CD4-positive, alpha-beta memory T cell (primary cell): Measurements from ENCODE around the gene RAP1GAP2. TPM values are rescaled to one million over a fixed set of nuclear protein-coding genes. Genes with fewer than 3 reads are reported as not detected.

Source experiments
- CTCF ChIA-PET: fragments of 350-600 bp; sonication (Branson Sonifier 250); formaldehyde crosslinking; loops from one replicate; lab custom pipeline; 2021; ENCODE audit warnings: inconsistent platforms; ENCODE audit not compliant: partially characterized antibody; lab: Charles Lee
- POLR2A ChIA-PET: fragments of 350-600 bp; sonication (Branson Sonifier 250); formaldehyde crosslinking; loops from one replicate; lab custom pipeline; 2021; ENCODE audit not compliant: partially characterized antibody; lab: Charles Lee
- DNase-seq, 5 donors: peaks; one replicate each; pipeline versions ENCODE4 v3.0.0 to v3.0.0-alpha.2; 2020 to 2022; ENCODE audit warnings: mixed read lengths in 1 of 5
- H3K27ac ChIP-seq: one replicate; pipeline ENCODE4 v1.7.0; 2013; ENCODE audit warnings: low read depth, low read length
- H3K27me3 ChIP-seq: 2 replicates; pipeline ENCODE4 v1.7.0; 2013; ENCODE audit warnings: mild to moderate bottlenecking, low read length, moderate library complexity; ENCODE audit not compliant: insufficient read depth
- H3K36me3 ChIP-seq: 2 replicates; pipeline ENCODE4 v1.7.0; 2013; ENCODE audit warnings: mild to moderate bottlenecking, low read length, moderate library complexity; ENCODE audit not compliant: insufficient read depth
- H3K4me1 ChIP-seq: 2 replicates; pipeline ENCODE4 v1.7.0; 2013; ENCODE audit warnings: mild to moderate bottlenecking, low read length, moderate library complexity; ENCODE audit not compliant: insufficient read depth
- H3K4me3 ChIP-seq, 2 donors: one replicate each; pipeline ENCODE4 v1.7.0; 2013; ENCODE audit warnings: low read length in 2 of 2, mild to moderate bottlenecking in 1 of 2
- H3K9me3 ChIP-seq, 2 donors: one replicate each; pipeline ENCODE4 v1.7.0; 2013; ENCODE audit warnings: low read length in 2 of 2, control low read depth in 1 of 2; ENCODE audit not compliant: control insufficient read depth in 1 of 2
- H3K27ac Mint-ChIP-seq, 7 donors: one replicate each; pipeline ENCODE4 v1.8.0; 2020 to 2021; ENCODE audit warnings: mixed read lengths in 7 of 7, mild to moderate bottlenecking in 6 of 7, inconsistent platforms in 3 of 7, moderate library complexity in 3 of 7
- H3K27me3 Mint-ChIP-seq, 2 donors: one replicate each; pipeline ENCODE4 v1.8.0; 2020 to 2021; ENCODE audit warnings: mixed read lengths in 2 of 2
- H3K36me3 Mint-ChIP-seq, 2 donors: one replicate each; pipeline ENCODE4 v1.8.0; 2020 to 2021; ENCODE audit warnings: mixed read lengths in 2 of 2, inconsistent platforms in 1 of 2, mild to moderate bottlenecking in 1 of 2
- H3K4me1 Mint-ChIP-seq, 4 donors: one replicate each; pipeline ENCODE4 v1.8.0; 2020 to 2021; ENCODE audit warnings: mixed read lengths in 4 of 4, mild to moderate bottlenecking in 1 of 4
- H3K4me3 Mint-ChIP-seq, 8 donors: one replicate each; pipeline ENCODE4 v1.8.0; 2020 to 2021; ENCODE audit warnings: mixed read lengths in 8 of 8, mild to moderate bottlenecking in 7 of 8, moderate library complexity in 6 of 8, inconsistent platforms in 3 of 8
- H3K9me3 Mint-ChIP-seq, 8 donors: one replicate each; pipeline ENCODE4 v1.8.0; 2020 to 2021; ENCODE audit warnings: mixed read lengths in 8 of 8, mild to moderate bottlenecking in 5 of 8, inconsistent platforms in 3 of 8, moderate library complexity in 1 of 8
- intact Hi-C: fragments of 100-400 bp; cut with micrococcal nuclease; formaldehyde crosslinking; loops from one replicate; pipeline ENCODE4 v1.15.1; 2023
- polyA plus RNA-seq, 2 donors: library from polyadenylated mRNA; unstranded; fragments of 300-500 nt; fragmentation: Illumina TruSeq; gene quantifications; one replicate each; pipeline ENCODE4 v1.2.3, GENCODE V29; 2021
- total RNA-seq, 2 experiments: library from RNA; stranded (reverse); gene quantifications; one replicate each; pipeline ENCODE4 v1.2.3, GENCODE V29; 2021

The RAP1GAP2 gene
- total and polyA plus RNA-seq, 4 experiments from 2014 or later: 0.38 to 9.9 (median 8.0) TPM

DNA sequence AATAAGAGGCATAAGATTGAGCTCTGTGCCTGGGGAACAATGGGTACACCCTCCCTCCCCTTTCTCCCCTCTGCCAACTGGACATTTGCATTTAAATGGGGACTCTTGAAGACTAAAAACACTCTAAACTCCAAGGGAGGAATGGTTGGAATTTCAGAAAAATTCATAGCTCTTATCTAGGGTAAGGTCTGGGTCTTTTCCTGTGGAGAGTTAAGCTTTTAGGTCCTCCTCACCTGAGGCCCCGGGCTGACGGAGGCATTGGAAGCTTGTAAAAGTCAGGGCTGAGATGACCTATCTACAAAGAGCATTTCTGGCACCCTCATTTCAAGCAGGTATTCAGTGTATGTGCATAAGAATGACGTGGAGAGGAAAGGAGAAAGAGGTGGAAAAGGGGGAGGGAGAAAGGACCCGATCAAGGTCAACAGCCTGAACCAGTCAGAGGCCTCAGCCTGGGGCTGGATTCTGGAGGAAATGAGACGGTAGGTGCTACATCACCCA is 78.0 kb downstream of the RAP1GAP2 start:
- Histone ChIP-seq H3K36me3 (no peaks in the 10 kb centered on the region), H3K4me1 (no peaks in the 10 kb centered on the region), H3K9me3 (no peaks in the 10 kb centered on the region), H3K27ac (no peak overlapping the region), H3K27me3 (no peaks in the 10 kb centered on the region), H3K4me3 (no peak overlapping the region)
- CTCF ChIA-PET: interaction anchor here (3.0 kb wide), 1 partner anchor 25 kb away, joined by 12 read pairs; no protein-coding TSS in a partner anchor
- Mint-ChIP-seq H3K4me3 (no peak overlapping the region), H3K27ac (peak overlapping the region in 2 of 7 donors; percentile 18 to 62), H3K36me3 (peaks cover 18 to 21% of the 10 kb centered on the region in 2 donors), H3K9me3 (no peaks in the 10 kb centered on the region), H3K27me3 (no peaks in the 10 kb centered on the region), H3K4me1 (peaks cover 18 to 32% (median 29%) of the 10 kb centered on the region in 4 donors)
- intact Hi-C loops: no loop called here
- POLR2A ChIA-PET: no interaction called here
- DNase-seq: no peak

DNA sequence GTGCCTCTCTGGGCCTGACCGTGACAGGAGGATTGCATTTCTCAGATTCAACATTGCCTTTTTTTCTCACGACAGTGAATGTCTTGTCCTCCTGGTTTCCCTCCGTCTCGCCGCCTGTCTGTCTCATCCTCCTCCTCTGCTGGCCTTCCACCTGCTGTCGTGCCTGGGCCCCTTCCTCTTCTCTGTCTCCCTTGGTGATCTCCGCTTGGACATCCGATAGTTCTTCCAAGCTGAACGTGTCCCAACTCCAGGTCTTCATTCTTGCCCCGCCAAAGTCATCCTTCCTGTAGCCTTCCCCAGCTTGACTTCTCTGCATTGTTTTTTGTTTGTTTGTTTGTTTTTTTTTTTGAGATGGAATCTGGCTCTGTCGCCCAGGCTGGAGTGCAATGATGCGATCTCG is 79.4 kb downstream of the RAP1GAP2 start:
- peaks cover 19 to 21% of the 10 kb centered on the region in 2 donors for H3K36me3 Mint-ChIP-seq
- H3K4me1 ChIP-seq: peaks cover 5% of the 10 kb centered on the region
- no peaks in the 10 kb centered on the region for H3K36me3 ChIP-seq
- ChIA-PET CTCF (interaction anchor here (3.0 kb wide), 1 partner anchor 27 kb away, joined by 12 read pairs; no protein-coding TSS in a partner anchor), POLR2A (no interaction called here)
- no peak overlapping the region for H3K4me3 Mint-ChIP-seq
- no peaks in the 10 kb centered on the region for H3K9me3 ChIP-seq
- no peaks in the 10 kb centered on the region for H3K27me3 Mint-ChIP-seq
- H3K27ac ChIP-seq: no peak overlapping the region
- H3K4me3 ChIP-seq: no peak overlapping the region
- DNase-seq: no peak
- peak overlapping the region in 1 of 7 donors; percentile 50 for H3K27ac Mint-ChIP-seq
- intact Hi-C loops: no loop called here
- H3K4me1 Mint-ChIP-seq: peaks cover 23 to 44% (median 38%) of the 10 kb centered on the region in 4 donors
- H3K9me3 Mint-ChIP-seq: no peaks in the 10 kb centered on the region
- H3K27me3 ChIP-seq: no peaks in the 10 kb centered on the region

DNA sequence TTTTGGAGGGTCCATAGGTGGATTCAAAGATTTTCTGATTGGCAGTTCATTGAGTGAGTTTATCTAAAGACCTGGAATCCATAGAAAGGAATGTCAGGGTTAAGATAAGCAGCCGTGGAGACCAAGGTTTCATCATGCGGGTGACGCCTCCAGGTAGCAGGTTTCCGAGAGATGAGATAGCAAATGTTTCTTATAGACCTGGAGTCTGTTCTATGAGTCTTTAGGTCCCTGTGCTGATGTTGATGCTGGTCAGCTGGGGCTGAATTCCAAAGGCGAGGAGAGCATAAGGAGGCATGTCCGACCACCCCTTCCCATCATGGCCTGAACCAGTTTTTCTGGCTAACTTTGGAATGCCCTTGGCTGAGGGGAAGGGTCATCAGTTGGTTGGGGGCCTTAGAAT is 80.2 kb downstream of the RAP1GAP2 start:
- no peaks in the 10 kb centered on the region for H3K27me3 Mint-ChIP-seq
- peaks cover 21 to 49% (median 41%) of the 10 kb centered on the region in 4 donors for H3K4me1 Mint-ChIP-seq
- Histone ChIP-seq H3K36me3 (no peaks in the 10 kb centered on the region), H3K4me1 (peaks cover 5% of the 10 kb centered on the region), H3K27me3 (no peaks in the 10 kb centered on the region), H3K9me3 (no peaks in the 10 kb centered on the region), H3K4me3 (no peak overlapping the region), H3K27ac (no peak overlapping the region)
- ChIA-PET CTCF (no interaction called here), POLR2A (no interaction called here)
- H3K27ac Mint-ChIP-seq: peak overlapping the region in 1 of 7 donors; percentile 46
- no peak for DNase-seq
- no peak overlapping the region for H3K4me3 Mint-ChIP-seq
- H3K9me3 Mint-ChIP-seq: no peaks in the 10 kb centered on the region
- peaks cover 19 to 21% of the 10 kb centered on the region in 2 donors for H3K36me3 Mint-ChIP-seq
- intact Hi-C loops: no loop called here

DNA sequence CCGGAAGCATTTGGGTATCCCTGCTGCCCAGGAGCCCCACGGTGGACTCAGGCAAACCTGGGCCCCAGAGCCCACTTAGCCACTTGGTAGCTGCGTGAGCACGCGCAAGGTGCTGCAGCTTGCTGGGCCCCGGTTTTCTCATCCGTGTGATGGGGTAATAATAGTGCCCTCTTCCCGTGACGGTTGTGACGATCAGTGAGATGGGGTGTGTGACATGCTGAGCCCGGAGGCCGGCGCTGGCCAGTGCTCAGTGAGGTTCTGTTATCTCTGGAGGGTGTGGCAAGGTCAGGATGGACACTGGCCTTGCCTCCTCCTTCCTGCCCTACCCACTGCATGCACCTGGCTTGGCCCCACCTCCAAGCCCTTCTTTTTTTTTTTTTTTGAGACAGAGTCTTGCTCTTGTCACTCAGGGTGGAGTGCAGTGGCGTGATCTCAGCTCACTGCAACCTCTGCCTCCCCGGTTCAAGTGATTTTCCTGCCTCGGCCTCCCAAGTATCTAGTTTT is 82.6 kb downstream of the RAP1GAP2 start:
- POLR2A ChIA-PET: no interaction called here
- Mint-ChIP-seq H3K4me3 (no peak overlapping the region), H3K27ac (peak overlapping the region in 3 of 7 donors; percentile 18 to 44 (median 43)), H3K36me3 (peaks cover 19 to 21% of the 10 kb centered on the region in 2 donors), H3K9me3 (no peaks in the 10 kb centered on the region), H3K4me1 (peaks cover 22 to 64% (median 51%) of the 10 kb centered on the region in 4 donors), H3K27me3 (no peaks in the 10 kb centered on the region)
- intact Hi-C loops: no loop called here
- Histone ChIP-seq H3K4me3 (no peak overlapping the region), H3K36me3 (no peaks in the 10 kb centered on the region), H3K27ac (no peak overlapping the region), H3K4me1 (peaks cover 5% of the 10 kb centered on the region), H3K27me3 (no peaks in the 10 kb centered on the region), H3K9me3 (no peaks in the 10 kb centered on the region)
- CTCF ChIA-PET: interaction anchor here (0.7 to 0.8 kb wide), 2 partner anchors 10 to 133 kb away, joined by 3 read pairs; no protein-coding TSS in a partner anchor
- no peak for DNase-seq

DNA sequence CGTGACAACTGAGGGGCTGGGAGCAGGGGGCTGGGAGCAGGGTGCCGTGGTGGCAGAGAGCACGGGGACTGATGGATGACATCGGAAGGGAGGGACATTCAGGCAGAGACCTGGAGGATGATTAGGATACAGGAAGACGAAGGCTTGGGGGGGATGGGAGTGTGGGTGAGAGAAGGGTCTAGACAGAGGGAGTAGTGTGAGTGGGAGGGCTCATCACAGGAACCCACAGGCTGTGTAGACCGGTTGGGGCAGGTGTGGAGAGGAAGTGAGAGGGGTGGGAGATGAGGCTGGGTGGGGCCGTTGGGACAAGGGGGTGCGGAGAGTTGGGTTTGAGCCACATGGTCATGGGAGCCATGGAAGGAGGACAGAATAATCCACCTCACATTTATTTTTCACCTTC is 83.8 kb downstream of the RAP1GAP2 start:
- peaks cover 5% of the 10 kb centered on the region for H3K4me1 ChIP-seq
- Mint-ChIP-seq H3K36me3 (peaks cover 13 to 18% of the 10 kb centered on the region in 2 donors), H3K27ac (peak overlapping the region in 2 of 7 donors; percentile 9 to 10), H3K9me3 (no peaks in the 10 kb centered on the region), H3K4me1 (peaks cover 25 to 64% (median 51%) of the 10 kb centered on the region in 4 donors), H3K4me3 (no peak overlapping the region), H3K27me3 (no peaks in the 10 kb centered on the region)
- H3K27ac ChIP-seq: no peak overlapping the region
- ChIA-PET CTCF (no interaction called here), POLR2A (no interaction called here)
- no peak overlapping the region for H3K4me3 ChIP-seq
- no peaks in the 10 kb centered on the region for H3K9me3 ChIP-seq
- intact Hi-C loops: no loop called here
- H3K36me3 ChIP-seq: no peaks in the 10 kb centered on the region
- no peak for DNase-seq
- no peaks in the 10 kb centered on the region for H3K27me3 ChIP-seq

DNA sequence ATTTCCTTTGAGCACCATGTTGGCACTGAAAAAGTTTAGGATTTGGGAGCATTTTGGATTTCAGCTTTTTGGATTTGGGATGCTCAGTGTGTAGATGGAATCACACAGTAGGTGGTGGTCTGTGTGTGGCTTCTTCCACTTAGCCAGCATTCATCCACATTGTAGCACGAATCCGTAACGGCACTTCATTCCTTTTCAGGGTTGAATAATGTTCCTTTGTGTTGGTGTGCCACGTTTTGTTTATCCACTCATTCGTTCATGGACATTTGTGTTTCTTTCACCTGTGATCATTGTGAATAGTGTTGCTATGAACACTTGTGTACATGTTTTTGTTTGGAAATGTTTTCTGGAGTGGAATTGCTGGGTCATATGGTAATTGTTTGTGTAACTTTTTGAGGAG is 85.1 kb downstream of the RAP1GAP2 start:
- Mint-ChIP-seq H3K4me1 (peaks cover 21 to 57% (median 42%) of the 10 kb centered on the region in 4 donors), H3K4me3 (no peak overlapping the region), H3K9me3 (no peaks in the 10 kb centered on the region), H3K36me3 (peaks cover 2 to 13% of the 10 kb centered on the region in 2 donors), H3K27me3 (no peaks in the 10 kb centered on the region), H3K27ac (no peak overlapping the region)
- ChIA-PET POLR2A (no interaction called here), CTCF (no interaction called here)
- Histone ChIP-seq H3K27ac (no peak overlapping the region), H3K27me3 (no peaks in the 10 kb centered on the region), H3K9me3 (no peaks in the 10 kb centered on the region), H3K36me3 (no peaks in the 10 kb centered on the region), H3K4me1 (peaks cover 5% of the 10 kb centered on the region), H3K4me3 (no peak overlapping the region)
- DNase-seq: no peak
- intact Hi-C loops: no loop called here

DNA sequence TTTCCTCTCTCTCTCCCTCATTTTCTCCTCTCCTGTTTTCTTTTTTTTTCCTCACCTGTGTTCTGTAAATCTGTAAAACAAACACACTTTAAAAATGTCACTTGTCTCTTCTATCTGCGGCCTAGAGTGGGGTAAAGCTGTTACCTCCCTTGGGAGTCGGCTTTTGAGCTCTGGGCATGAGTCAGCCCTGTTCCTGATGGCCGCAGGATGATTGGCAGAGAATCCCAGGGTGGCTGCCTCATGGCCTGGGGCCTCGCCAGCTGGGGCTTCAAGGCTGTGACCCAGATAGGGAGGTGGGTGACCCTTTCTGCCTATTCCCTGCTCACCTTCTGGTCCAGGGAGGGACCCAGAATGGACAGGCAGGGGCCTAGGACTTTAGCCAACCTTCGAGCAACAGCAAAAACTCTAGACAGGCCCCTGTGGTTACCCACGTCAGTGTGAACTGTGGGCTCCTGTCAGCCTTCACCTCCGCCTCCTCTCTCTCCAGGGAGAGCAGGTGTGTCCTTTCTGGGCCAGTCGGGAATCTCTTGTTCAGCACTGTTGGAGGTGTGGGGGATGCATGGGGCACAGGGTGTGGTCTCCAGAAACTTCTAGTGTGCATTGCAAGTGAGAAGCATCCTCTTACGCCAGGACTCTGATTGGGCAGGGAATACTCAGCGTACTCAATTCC is 87.4 kb downstream of the RAP1GAP2 start:
- no peak for DNase-seq
- no peaks in the 10 kb centered on the region for H3K27me3 ChIP-seq
- H3K4me3 Mint-ChIP-seq: no peak overlapping the region
- no peak overlapping the region for H3K27ac Mint-ChIP-seq
- no peak overlapping the region for H3K4me3 ChIP-seq
- peaks cover 0 to 8% of the 10 kb centered on the region in 2 donors for H3K36me3 Mint-ChIP-seq
- H3K9me3 Mint-ChIP-seq: no peaks in the 10 kb centered on the region
- no peak overlapping the region for H3K27ac ChIP-seq
- H3K4me1 Mint-ChIP-seq: peaks cover 14 to 47% (median 33%) of the 10 kb centered on the region in 4 donors
- H3K4me1 ChIP-seq: peaks cover 5% of the 10 kb centered on the region
- H3K36me3 ChIP-seq: no peaks in the 10 kb centered on the region
- ChIA-PET POLR2A (no interaction called here), CTCF (no interaction called here)
- no peaks in the 10 kb centered on the region for H3K9me3 ChIP-seq
- intact Hi-C loops: no loop called here
- no peaks in the 10 kb centered on the region for H3K27me3 Mint-ChIP-seq
